Parathyroid adenoma (tissue), 2 donors: Measurements from ENCODE around the gene TLE1.
"Not testable (repeated sequence)": the region's sequence is repeated elsewhere in the genome, so short reads cannot be mapped to it uniquely, and the experiment has no call there.

Experiments used
- H2AFZ ChIP-seq: fragments of 300-600 bp; sonication (generic); one replicate; pipeline ENCODE4 v1.7.0; 2017; ENCODE audit warnings: antibody characterized with exemption, mild to moderate bottlenecking
- H3K27ac ChIP-seq: fragments of 300-600 bp; sonication (generic); one replicate; pipeline ENCODE4 v1.7.0; 2017
- H3K27me3 ChIP-seq: fragments of 300-600 bp; sonication (generic); one replicate; pipeline ENCODE4 v1.7.0; 2017; ENCODE audit warnings: low read length; ENCODE audit not compliant: control insufficient read depth, insufficient read depth
- H3K36me3 ChIP-seq: fragments of 300-600 bp; sonication (generic); one replicate; pipeline ENCODE4 v1.7.0; 2017; ENCODE audit warnings: low read length; ENCODE audit not compliant: control insufficient read depth, insufficient read depth
- H3K4me1 ChIP-seq: fragments of 300-600 bp; sonication (generic); one replicate; pipeline ENCODE4 v1.7.0; 2017; ENCODE audit warnings: control low read depth
- H3K4me2 ChIP-seq: fragments of 300-600 bp; sonication (generic); one replicate; pipeline ENCODE4 v1.7.0; 2017; ENCODE audit warnings: low read length
- H3K4me3 ChIP-seq: fragments of 300-600 bp; sonication (generic); one replicate; pipeline ENCODE4 v1.7.0; 2017; ENCODE audit warnings: low read depth, low read length
- H3K79me2 ChIP-seq: fragments of 300-600 bp; sonication (generic); one replicate; pipeline ENCODE4 v1.7.0; 2017; ENCODE audit warnings: control low read depth
- H3K9ac ChIP-seq: fragments of 300-600 bp; sonication (generic); one replicate; pipeline ENCODE4 v1.7.0; 2017; ENCODE audit warnings: mild to moderate bottlenecking
- H3K9me3 ChIP-seq: fragments of 300-600 bp; sonication (generic); one replicate; pipeline ENCODE4 v1.7.0; 2017; ENCODE audit warnings: low read length; ENCODE audit not compliant: control insufficient read depth
- CTCF ChIP-seq: fragments of 300-600 bp; sonication (generic); IDR thresholded peaks from one replicate; pipeline ENCODE4 v1.7.0; 2017; ENCODE audit warnings: antibody characterized with exemption, mild to moderate bottlenecking
- donor health status: primary hyperparathyroidism.

The TLE1 gene

GRCh38 chr9:81608289-81608657 lies 81.1 kb downstream of the TLE1 start:
- no peaks in the 10 kb centered on the region for H3K36me3 ChIP-seq
- H3K4me3 ChIP-seq = no peak overlapping the region
- no peak for TF ChIP-seq CTCF
- no peaks in the 10 kb centered on the region for H3K79me2 ChIP-seq
- no peak overlapping the region for H3K9ac ChIP-seq
- no peaks in the 10 kb centered on the region for H3K4me1 ChIP-seq
- no peak overlapping the region for H3K27ac ChIP-seq
- no peaks in the 10 kb centered on the region for H3K27me3 ChIP-seq
- no peak overlapping the region for H2AFZ ChIP-seq
- no peak overlapping the region for H3K4me2 ChIP-seq
- H3K9me3 ChIP-seq = no peaks in the 10 kb centered on the region

GRCh38 chr9:81607593-81608288 lies 81.6 kb downstream of the TLE1 start:
- H3K9ac ChIP-seq = no peak overlapping the region
- H3K27me3 ChIP-seq = no peaks in the 10 kb centered on the region
- no peak overlapping the region for H3K27ac ChIP-seq
- TF ChIP-seq CTCF = no peak
- no peak overlapping the region for H2AFZ ChIP-seq
- H3K9me3 ChIP-seq = no peaks in the 10 kb centered on the region
- H3K79me2 ChIP-seq = no peaks in the 10 kb centered on the region
- H3K4me1 ChIP-seq = no peaks in the 10 kb centered on the region
- H3K36me3 ChIP-seq = no peaks in the 10 kb centered on the region
- no peak overlapping the region for H3K4me3 ChIP-seq
- H3K4me2 ChIP-seq = no peak overlapping the region

GRCh38 chr9:81606261-81606660 lies 83.1 kb downstream of the TLE1 start:
- not testable (repeated sequence) for H3K36me3 ChIP-seq, H3K9ac ChIP-seq, H3K9me3 ChIP-seq, H3K4me2 ChIP-seq, H3K27me3 ChIP-seq, H3K4me3 ChIP-seq, H2AFZ ChIP-seq, H3K79me2 ChIP-seq, H3K27ac ChIP-seq, H3K4me1 ChIP-seq

- H2AFZ ChIP-seq = no peak overlapping the region
- no peak overlapping the region for H3K9ac ChIP-seq
- no peaks in the 10 kb centered on the region for H3K27me3 ChIP-seq
- no peaks in the 10 kb centered on the region for H3K9me3 ChIP-seq
- H3K36me3 ChIP-seq = no peaks in the 10 kb centered on the region
- TF ChIP-seq CTCF = no peak
- no peak overlapping the region for H3K4me2 ChIP-seq
- no peaks in the 10 kb centered on the region for H3K79me2 ChIP-seq
- H3K27ac ChIP-seq = no peak overlapping the region
- no peak overlapping the region for H3K4me3 ChIP-seq
- H3K4me1 ChIP-seq = no peaks in the 10 kb centered on the region
Measured at GRCh38 chr9:81605170-81605670, 84.1 kb downstream of the TLE1 start.

- Histone ChIP-seq H3K9ac (no peak overlapping the region), H2AFZ (no peak overlapping the region), H3K27ac (no peak overlapping the region), H3K36me3 (no peaks in the 10 kb centered on the region), H3K27me3 (no peaks in the 10 kb centered on the region), H3K4me1 (no peaks in the 10 kb centered on the region), H3K4me2 (no peak overlapping the region), H3K9me3 (no peaks in the 10 kb centered on the region), H3K4me3 (no peak overlapping the region), H3K79me2 (no peaks in the 10 kb centered on the region)
- TF ChIP-seq CTCF = no peak
Measured at GRCh38 chr9:81604306-81605169, 84.8 kb downstream of the TLE1 start.
